OCI-LY7 (cell line): ENCODE measurements around the gene RAB20.

Experiments used
- CTCF ChIP-seq: fragments of 200-600 bp; sonication (generic); conservative IDR thresholded peaks from 2 replicates; pipeline ENCODE4 v1.5.1; 2014; ENCODE audit warnings: mild to moderate bottlenecking, antibody characterized with exemption, low read length, moderate library complexity, mixed read lengths
- EZH2phosphoT487 ChIP-seq: fragments of 200-600 bp; sonication (generic); IDR thresholded peaks from 2 replicates; pipeline ENCODE4 v1.6.1; 2018; ENCODE audit warnings: low read depth, borderline replicate concordance, mild to moderate bottlenecking, mixed run types, antibody characterized with exemption, low read length, moderate library complexity, mixed read lengths

DNA sequence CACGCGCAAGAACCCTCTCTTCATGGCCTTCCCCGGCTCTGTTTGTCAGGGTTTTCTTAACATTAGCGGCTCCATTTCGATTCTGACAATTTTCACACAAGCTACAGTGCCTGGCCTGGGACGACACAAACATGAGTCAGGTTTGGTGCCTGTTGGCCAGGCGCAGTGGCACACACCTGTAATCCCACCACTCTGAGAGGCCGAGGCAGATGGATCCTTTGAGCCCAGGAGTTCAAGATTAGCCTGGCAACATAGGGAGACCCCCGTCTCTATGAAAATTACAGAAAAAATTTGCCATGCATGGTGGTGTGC lies 1.9 kb upstream of the RAB20 start:
- no peak for TF ChIP-seq CTCF
- TF ChIP-seq EZH2phosphoT487: no peak
